ENCODE measurements around the gene ROPN1B.

Gene ROPN1B

GRCh38 chr3:126021702-126022101 is 52.7 kb downstream of the ROPN1B start:
- TF ChIP-seq CTCF (IDR thresholded peaks at IDR 0.05; ENCODE audit: low read depth, low read length, missing control alignments) = no peak
- Histone ChIP-seq H3K27ac (no peak overlapping the region), H3K27me3 (replicated peaks) (no peaks in the 10 kb centered on the region), H3K4me3 (ENCODE audit: low read depth, low read length) (no peak overlapping the region), H3K36me3 (replicated peaks) (no peaks in the 10 kb centered on the region)
- no peak for DNase-seq
- in situ Hi-C loops (cut with HindIII; ENCODE audit: low pct_ligation_motif_present, low sequenced_read_pairs) = no loop called here

- no peak overlapping the region for H3K4me3 ChIP-seq (ENCODE audit: low read depth, low read length)
- no peak for DNase-seq
- no peaks in the 10 kb centered on the region for H3K36me3 ChIP-seq (replicated peaks)
- no peak for TF ChIP-seq CTCF (IDR thresholded peaks at IDR 0.05; ENCODE audit: low read depth, low read length, missing control alignments)
- in situ Hi-C loops (cut with HindIII; ENCODE audit: low pct_ligation_motif_present, low sequenced_read_pairs) = no loop called here
- no peak overlapping the region for H3K27ac ChIP-seq
- H3K27me3 ChIP-seq (replicated peaks) = no peaks in the 10 kb centered on the region
These were observed 53.9 kb downstream of the ROPN1B start for GRCh38 chr3:126022741-126023359.

- no peak for DNase-seq
- Histone ChIP-seq H3K4me3 (ENCODE audit: low read depth, low read length) (no peak overlapping the region), H3K27me3 (replicated peaks) (no peaks in the 10 kb centered on the region), H3K27ac (no peak overlapping the region), H3K36me3 (replicated peaks) (no peaks in the 10 kb centered on the region)
- in situ Hi-C loops (cut with HindIII; ENCODE audit: low pct_ligation_motif_present, low sequenced_read_pairs) = no loop called here
- TF ChIP-seq CTCF (IDR thresholded peaks at IDR 0.05; ENCODE audit: low read depth, low read length, missing control alignments) = no peak
These were observed 54.4 kb downstream of the ROPN1B start for GRCh38 chr3:126023390-126023789.

- Histone ChIP-seq H3K27me3 (replicated peaks) (no peaks in the 10 kb centered on the region), H3K36me3 (replicated peaks) (no peaks in the 10 kb centered on the region), H3K27ac (no peak overlapping the region), H3K4me3 (ENCODE audit: low read depth, low read length) (no peak overlapping the region)
- in situ Hi-C loops (cut with HindIII; ENCODE audit: low pct_ligation_motif_present, low sequenced_read_pairs) = no loop called here
- TF ChIP-seq CTCF (IDR thresholded peaks at IDR 0.05; ENCODE audit: low read depth, low read length, missing control alignments) = no peak
- DNase-seq = no peak
These were observed 55.3 kb downstream of the ROPN1B start for GRCh38 chr3:126024049-126024854.

- no peak for DNase-seq
- TF ChIP-seq CTCF (IDR thresholded peaks at IDR 0.05; ENCODE audit: low read depth, low read length, missing control alignments) = no peak
- Histone ChIP-seq H3K27ac (no peak overlapping the region), H3K27me3 (replicated peaks) (no peaks in the 10 kb centered on the region), H3K36me3 (replicated peaks) (no peaks in the 10 kb centered on the region), H3K4me3 (ENCODE audit: low read depth, low read length) (no peak overlapping the region)
- in situ Hi-C loops (cut with HindIII; ENCODE audit: low pct_ligation_motif_present, low sequenced_read_pairs) = no loop called here
These were observed 56.2 kb downstream of the ROPN1B start for GRCh38 chr3:126025116-126025729.
